ENCODE results near the gene OR2B6. TPM values are rescaled to one million over a fixed set of nuclear protein-coding genes. Genes with fewer than 3 reads are reported as not detected.

OR2B6 gene
- total RNA-seq, 1 donor from 2014 or later = not detected

DNA sequence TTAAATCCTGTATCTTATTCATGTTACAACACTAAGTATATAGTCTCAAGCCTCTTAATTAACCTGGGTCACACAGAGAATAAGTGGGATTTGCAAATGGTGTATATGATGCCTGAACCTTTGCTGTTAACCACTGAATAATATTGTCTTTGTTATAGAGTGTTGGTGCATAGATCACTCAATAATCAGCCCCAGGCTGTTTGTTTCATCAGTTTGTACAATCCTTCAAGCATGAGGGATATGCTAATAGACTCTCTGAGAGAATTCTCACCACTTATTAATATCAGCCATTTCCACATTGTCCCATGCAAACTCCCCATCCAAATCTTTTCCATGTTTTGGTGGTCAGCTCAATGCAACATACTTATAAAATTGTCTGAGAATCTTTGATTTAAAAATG lies 21.7 kb downstream of the OR2B6 start:
- Histone ChIP-seq H3K27me3 (no peaks in the 10 kb centered on the region), H3K27ac (no peak overlapping the region), H3K36me3 (no peaks in the 10 kb centered on the region), H3K4me1 (no peaks in the 10 kb centered on the region), H3K4me3 (no peak overlapping the region), H3K9me3 (no peaks in the 10 kb centered on the region)
- intact Hi-C loops (cut with DNase I) = no loop called here
- no peak for DNase-seq
- TF ChIP-seq, protein P1, sequence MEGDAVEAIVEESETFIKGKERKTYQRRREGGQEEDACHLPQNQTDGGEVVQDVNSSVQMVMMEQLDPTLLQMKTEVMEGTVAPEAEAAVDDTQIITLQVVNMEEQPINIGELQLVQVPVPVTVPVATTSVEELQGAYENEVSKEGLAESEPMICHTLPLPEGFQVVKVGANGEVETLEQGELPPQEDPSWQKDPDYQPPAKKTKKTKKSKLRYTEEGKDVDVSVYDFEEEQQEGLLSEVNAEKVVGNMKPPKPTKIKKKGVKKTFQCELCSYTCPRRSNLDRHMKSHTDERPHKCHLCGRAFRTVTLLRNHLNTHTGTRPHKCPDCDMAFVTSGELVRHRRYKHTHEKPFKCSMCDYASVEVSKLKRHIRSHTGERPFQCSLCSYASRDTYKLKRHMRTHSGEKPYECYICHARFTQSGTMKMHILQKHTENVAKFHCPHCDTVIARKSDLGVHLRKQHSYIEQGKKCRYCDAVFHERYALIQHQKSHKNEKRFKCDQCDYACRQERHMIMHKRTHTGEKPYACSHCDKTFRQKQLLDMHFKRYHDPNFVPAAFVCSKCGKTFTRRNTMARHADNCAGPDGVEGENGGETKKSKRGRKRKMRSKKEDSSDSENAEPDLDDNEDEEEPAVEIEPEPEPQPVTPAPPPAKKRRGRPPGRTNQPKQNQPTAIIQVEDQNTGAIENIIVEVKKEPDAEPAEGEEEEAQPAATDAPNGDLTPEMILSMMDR (IDR thresholded peaks at IDR 0.05) = no peak
- ATAC-seq = no peak

DNA sequence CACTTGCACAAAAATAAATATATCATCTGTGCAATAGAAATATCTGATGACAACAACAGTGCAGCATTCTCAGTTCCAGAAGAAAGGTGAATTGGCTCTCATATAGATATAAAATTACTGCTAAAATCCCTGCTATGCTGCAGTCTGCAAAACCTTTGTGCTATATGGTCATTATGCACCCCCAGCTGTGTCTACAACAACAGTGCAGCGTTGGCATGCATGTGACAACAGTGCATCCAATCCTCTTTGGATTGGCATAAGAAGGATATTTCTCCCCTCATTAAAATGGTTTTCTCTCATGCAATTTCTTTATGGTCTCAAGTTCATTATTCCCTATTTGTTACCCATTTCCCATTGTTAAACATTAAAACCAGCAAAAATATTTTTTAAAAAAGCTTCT lies 23.1 kb downstream of the OR2B6 start:
- Histone ChIP-seq H3K27me3 (no peaks in the 10 kb centered on the region), H3K27ac (no peak overlapping the region)
- intact Hi-C loops (cut with DNase I) = no loop called here

DNA sequence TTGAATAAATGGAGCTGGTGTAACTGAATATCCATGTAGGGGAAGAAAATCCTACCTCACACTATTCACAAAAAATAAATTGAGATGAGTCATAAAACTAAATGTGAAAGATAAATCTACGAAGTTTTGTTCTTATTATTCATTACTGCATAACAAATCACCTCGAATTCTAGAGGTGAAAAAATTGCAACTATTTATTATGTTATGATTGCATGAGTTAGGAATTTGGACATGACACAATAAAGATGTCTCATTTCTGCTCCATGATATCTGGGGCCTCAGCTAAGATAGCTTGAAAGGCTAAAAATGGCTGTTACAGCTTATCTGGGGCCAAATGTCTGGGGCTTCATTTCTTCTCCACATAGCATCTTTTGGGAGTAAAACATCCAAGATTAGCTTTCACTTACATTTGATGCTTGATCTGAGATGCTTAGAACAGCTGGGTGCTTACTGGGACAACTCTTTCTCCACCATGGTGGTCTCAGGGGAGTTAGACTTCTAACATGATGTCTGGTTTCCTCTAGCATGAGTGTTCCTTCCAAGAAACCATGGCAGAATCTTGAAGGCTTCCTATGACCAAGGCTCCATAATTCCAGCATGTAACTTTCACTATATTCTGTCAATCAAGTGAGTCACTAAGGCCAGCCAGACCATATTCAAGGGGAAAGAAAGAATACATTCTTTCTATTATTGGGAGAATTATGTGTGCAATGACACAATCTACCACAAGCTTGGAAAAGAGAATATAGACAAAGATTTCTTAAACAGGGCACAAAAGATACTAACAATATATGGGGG lies 30.1 kb downstream of the OR2B6 start:
- H3K36me3 ChIP-seq = no peaks in the 10 kb centered on the region
- no peaks in the 10 kb centered on the region for H3K4me1 ChIP-seq
- no peak overlapping the region for H3K4me3 ChIP-seq
- ATAC-seq = no peak
- TF ChIP-seq, protein P1 (IDR thresholded peaks at IDR 0.05) = no peak
- intact Hi-C loops (cut with DNase I) = no loop called here
- DNase-seq = no peak
- no peak overlapping the region for H3K27ac ChIP-seq
- H3K27me3 ChIP-seq = no peaks in the 10 kb centered on the region
- no peaks in the 10 kb centered on the region for H3K9me3 ChIP-seq

More for the DNA sequence above, 23.1 kb downstream of the OR2B6 start:
- no peaks in the 10 kb centered on the region for H3K9me3 ChIP-seq
- H3K4me3 ChIP-seq = no peak overlapping the region
- TF ChIP-seq, protein P1 (IDR thresholded peaks at IDR 0.05) = no peak
- H3K4me1 ChIP-seq = no peaks in the 10 kb centered on the region
- no peak for DNase-seq
- ATAC-seq = no peak
- H3K36me3 ChIP-seq = no peaks in the 10 kb centered on the region

DNA sequence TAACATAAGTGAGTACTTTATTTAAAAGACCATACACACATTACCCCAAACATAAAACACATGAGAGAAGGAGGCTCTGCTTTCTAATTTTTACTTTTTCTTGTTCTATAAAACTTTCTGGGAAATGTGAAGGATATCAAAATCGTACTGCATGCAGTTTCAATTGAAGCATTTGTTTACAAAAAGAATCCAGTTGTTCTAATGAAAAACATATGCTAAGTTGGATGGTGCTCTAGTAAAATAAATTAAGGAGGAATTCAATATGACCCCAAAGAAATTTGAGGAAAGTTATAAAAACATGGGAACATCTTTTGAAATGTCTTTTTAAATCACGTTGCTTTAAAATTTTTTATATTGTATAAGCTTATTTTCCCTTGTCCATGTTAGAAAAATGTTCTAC lies 37.6 kb downstream of the OR2B6 start:
- Histone ChIP-seq H3K27ac (no peak overlapping the region), H3K36me3 (no peaks in the 10 kb centered on the region), H3K27me3 (peaks cover 11% of the 10 kb centered on the region), H3K4me3 (no peak overlapping the region), H3K9me3 (no peaks in the 10 kb centered on the region), H3K4me1 (no peaks in the 10 kb centered on the region)
- intact Hi-C loops (cut with DNase I) = no loop called here
- DNase-seq (no peak), ATAC-seq (no peak)
- TF ChIP-seq, protein P1 (IDR thresholded peaks at IDR 0.05) = no peak

DNA sequence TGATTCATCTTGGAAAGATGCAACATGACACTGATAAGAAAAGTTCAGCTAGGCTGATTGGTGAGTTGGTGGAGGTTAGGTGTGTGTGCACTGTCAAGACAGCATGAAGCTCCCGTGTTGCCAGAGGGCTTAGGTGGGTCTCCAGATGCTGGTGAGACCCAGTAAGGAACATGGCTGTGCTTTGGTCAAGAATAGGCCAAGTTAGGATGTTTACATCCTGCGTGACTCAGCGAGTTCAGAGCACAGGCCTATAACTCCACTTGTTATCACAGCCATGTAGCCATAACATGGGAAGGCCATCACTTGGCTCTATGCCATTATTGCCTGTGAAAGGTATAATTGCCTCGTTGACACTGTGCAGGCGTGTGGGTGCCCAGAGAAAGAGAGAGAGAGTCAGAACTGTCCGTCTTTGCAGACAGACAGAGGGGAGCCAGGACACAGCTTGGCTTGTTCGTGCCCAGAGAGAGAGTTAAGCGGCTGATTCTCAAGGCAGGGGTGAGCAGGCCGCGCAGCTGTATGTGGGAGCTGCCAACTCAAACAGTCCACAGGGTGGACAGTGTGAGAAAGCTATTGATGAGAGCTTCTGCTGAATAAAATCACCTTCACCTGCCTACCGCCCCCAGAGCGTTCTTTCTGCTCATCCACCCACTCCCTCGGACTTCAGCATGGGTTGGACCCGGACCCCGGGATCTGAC lies 43.5 kb downstream of the OR2B6 start:
- H3K9me3 ChIP-seq = no peaks in the 10 kb centered on the region
- H3K27ac ChIP-seq = no peak overlapping the region
- no peaks in the 10 kb centered on the region for H3K36me3 ChIP-seq
- DNase-seq = no peak
- no peak overlapping the region for H3K4me3 ChIP-seq
- intact Hi-C loops (cut with DNase I) = no loop called here
- no peaks in the 10 kb centered on the region for H3K4me1 ChIP-seq
- ATAC-seq = no peak
- peaks cover 13% of the 10 kb centered on the region for H3K27me3 ChIP-seq
- TF ChIP-seq, protein P1 (IDR thresholded peaks at IDR 0.05) = no peak
